ENCODE measurements around the gene SLC26A6.

The SLC26A6 gene, protein sequence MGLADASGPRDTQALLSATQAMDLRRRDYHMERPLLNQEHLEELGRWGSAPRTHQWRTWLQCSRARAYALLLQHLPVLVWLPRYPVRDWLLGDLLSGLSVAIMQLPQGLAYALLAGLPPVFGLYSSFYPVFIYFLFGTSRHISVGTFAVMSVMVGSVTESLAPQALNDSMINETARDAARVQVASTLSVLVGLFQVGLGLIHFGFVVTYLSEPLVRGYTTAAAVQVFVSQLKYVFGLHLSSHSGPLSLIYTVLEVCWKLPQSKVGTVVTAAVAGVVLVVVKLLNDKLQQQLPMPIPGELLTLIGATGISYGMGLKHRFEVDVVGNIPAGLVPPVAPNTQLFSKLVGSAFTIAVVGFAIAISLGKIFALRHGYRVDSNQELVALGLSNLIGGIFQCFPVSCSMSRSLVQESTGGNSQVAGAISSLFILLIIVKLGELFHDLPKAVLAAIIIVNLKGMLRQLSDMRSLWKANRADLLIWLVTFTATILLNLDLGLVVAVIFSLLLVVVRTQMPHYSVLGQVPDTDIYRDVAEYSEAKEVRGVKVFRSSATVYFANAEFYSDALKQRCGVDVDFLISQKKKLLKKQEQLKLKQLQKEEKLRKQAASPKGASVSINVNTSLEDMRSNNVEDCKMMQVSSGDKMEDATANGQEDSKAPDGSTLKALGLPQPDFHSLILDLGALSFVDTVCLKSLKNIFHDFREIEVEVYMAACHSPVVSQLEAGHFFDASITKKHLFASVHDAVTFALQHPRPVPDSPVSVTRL

DNA sequence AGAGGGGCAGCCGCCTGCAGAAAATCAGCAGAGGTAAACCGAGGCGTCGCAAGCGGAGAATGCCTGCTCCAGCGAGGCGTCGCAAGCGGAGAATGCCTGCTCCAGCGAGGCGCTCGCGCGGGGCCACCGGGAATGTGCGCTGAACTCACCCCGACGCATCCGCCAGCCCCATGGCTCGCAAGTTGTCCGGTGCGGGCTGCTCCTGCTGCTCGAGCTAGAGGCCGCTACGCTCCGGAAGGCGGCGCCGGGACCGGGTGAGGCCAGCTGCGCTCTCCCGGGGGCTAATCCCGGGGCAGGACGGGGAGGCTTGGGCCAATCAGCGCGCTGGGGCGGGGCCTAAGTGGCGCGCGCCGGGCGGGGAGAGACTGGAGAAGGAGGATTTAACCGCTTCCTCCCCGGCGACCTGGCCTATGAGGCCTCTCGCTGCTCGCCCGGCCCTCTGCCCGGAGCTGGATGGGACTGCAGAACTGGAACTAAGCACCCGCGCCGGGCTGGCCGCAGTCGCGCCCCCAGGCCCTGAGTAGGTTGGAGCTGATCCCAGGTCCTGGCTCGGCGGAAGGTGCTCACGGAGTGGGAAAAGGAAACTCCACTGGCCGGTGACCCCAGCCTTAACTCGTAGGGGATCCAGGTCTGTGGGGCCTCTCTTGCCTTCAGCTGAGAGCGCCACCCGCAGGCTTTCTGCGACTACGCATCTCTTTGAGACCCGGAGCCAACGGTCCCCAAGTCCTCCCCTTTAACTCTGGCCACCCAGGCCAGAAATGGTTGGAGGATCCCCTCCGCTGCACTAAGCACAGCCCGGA, at the start of gene SLC26A6:
TSS of gene SLC26A6 (minus strand) at position 240 of the 800 bp plus-strand sequence. CDS start at position 172, 68 bp downstream.
- peak; percentile 90 to 94 for DNase-seq

DNA sequence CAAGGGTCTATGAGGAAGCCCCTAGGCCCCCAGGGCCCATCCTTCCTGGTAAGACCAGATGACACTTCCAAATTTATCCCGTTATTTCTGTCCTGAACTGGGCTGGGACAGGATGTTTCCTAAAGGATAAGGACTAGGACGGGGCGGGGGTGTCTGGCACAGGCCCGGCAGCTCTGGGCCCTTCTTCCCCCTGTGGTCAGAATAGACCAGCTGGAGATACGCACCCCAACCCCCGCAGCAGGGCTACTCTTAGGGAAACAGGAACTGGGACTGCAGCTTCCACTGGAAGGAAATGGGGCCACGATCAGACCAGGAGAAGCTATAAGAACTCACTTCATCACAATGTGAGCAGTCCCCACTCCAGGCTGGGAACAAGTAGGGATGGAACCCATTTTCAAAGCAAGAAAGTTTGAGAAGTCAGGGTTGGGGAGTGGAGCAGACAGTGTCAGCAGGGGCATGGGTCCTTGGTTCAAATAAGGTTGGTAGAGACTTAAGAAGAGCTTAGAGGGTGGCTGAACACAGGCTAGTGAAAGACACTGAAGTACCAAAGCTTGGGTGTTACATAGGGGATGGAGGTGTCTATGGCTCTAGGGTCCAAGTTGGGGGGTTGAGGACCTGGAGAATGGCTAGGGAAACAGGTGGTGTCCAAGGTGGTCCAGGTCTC, 49.4 kb upstream of the SLC26A6 start:
- no peak for DNase-seq

DNA sequence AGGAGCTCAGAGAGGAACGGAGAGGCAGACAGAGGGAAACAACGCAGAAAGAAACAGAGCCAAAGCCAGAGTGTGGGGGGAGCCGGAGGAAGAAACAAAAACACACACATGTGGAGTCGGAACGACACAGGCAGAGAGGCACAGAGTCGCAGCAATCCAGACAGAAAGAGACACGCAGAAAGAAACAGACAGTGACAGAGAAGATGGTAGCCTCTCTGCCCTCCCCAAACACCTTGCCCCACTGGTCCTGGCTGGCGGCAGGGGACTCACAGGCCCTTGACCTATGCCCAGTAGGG, 48.7 kb upstream of the SLC26A6 start:
- no peak for DNase-seq

DNA sequence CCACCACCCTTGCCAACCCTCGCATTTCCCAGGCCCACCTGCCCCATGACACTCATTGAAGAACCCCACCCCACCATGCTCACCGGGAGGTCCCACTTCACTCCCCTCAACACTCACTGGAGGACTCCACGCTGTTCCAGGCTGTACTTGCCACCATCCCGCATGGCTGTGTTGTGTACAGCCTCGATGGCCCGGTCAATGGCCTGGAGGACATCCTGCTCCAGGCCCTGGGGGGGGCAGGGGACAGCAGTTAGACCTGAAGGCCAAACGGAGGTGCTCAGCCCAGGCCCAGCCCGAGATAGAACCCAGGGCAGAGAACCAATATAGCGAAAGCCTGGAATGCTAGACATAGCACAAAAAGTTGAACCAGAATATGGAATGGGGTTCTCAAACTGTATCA, 47.5 kb upstream of the SLC26A6 start:
- no peak for DNase-seq

DNA sequence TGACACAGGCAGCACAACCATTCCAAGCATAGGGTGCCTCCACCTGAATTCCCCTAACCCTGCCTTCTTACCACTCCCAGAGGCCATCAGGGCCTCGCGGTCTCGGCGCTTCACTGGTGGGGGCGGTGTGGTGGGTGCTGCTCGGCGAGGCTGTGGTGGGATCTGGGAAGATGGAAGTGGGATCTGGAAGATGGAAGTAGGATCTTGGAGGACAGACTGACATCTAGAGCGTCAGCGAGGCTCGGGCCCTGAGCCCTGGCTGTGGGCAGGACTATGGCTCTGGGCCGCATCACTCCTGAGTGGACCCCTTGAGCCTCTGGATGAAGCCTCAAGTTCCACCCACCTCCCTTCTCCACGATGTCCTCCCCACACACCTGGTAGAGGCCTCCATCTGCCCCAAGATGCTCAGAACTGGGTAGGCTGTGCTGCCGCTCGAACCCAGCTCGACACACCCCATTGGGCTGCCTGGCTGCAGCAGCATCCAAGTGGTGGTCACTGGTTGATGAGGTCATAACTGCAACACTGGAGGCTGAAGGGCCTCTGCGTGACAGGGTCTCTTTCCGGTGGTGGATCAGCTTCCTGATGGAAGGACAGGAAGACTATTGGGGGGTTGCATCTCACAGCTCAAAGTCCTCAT, 46.8 kb upstream of the SLC26A6 start:
- no peak for DNase-seq

DNA sequence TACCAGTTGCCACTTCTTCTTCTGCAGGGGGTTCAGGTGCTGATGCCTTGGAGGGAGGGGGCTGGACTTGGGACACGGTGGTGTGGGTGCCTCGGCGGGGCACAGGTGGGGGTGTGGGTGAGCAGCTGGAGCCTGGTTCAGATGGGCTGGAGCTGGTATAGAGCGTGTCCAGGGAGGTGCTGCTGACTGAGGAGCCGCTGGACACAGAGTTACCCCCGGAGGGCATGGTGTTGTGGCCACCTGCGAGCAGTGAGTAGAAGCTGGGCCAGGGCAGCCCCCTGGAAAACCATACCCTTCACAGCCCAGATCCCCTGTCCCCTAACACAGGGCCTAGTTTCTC, 46.2 kb upstream of the SLC26A6 start:
- DNase-seq, result no peak

DNA sequence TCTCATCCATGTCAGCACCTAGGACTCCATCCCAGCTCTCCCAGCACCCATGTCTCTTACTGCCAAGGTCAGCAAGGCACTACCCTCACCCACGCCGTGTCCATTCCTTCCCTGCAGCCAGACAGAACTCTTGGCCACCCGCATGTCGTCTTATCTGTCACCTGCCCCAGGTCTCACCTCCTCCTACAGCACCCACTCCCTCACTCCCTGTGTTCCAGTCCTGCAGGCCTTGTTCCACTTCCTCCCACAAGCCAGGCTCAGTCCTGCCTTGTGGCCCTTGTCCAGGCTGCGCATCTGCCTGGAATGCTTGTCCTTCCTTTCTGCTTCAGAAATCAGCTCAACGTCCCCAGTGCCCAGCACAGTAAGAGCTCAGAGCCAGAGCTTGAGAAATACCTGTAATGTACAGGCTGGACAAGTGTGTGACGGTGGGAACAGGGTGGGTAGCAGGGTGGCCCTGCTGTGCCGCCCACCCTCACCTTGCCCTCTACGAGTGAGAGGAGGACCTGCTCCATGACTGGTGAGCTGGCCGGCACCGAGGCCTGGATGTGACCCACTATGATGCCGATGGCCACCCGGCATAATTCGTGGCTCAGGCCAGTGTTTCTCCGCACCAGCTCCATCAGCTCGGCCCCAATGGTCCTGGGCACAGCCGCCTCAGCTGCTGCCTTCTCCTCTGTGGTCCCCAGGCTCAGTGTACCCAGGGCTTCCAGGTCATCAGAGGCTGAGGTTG, 45.7 kb upstream of the SLC26A6 start:
- no peak for DNase-seq

DNA sequence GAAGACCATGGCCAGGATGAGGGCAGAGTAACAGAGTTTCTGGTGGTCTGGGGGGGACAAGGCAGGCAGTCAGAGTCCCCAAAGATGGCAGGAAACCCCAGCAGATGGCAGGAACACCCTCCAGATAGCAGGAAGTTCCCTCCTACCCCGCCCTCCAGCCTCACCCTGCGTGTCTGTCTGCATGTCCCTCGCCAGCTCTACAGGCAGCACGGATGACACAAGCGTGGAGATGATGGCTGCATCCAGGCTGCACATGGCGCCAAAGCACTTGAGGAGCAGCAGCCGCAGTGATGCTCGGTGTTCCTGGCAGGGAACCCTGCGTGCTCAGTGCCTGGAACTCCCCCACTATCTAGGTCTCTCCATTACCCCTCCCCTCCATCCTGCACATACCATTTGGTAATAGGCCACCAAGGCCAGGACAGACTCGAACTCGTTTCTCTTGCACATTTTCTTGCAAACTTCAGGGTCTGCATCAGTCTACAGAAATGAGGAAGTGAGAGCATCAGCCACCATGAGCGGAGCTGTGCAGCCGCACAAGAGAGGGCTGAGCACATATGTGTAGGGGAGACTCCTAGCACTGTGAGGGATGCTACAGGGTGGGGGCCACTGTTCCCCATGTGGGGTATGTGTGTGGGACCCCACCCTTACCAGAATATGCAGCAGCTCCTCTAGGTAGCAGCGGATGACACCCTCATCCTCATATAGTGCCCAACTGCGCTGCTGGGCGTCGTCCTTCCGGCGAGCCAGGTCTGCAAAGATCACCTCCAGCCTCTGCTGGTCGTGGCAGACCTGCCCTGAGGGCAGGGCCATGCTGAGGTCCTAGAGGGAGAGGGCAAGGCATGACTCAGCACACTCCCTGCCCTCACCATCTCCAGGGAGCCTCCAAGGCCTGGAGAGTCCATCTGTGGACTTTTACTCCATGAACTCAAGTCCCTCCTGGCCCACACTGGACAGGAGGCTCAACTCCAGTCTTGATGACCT, 44.4 kb upstream of the SLC26A6 start:
- peak in 1 of 2 donors; percentile 14 for DNase-seq

DNA sequence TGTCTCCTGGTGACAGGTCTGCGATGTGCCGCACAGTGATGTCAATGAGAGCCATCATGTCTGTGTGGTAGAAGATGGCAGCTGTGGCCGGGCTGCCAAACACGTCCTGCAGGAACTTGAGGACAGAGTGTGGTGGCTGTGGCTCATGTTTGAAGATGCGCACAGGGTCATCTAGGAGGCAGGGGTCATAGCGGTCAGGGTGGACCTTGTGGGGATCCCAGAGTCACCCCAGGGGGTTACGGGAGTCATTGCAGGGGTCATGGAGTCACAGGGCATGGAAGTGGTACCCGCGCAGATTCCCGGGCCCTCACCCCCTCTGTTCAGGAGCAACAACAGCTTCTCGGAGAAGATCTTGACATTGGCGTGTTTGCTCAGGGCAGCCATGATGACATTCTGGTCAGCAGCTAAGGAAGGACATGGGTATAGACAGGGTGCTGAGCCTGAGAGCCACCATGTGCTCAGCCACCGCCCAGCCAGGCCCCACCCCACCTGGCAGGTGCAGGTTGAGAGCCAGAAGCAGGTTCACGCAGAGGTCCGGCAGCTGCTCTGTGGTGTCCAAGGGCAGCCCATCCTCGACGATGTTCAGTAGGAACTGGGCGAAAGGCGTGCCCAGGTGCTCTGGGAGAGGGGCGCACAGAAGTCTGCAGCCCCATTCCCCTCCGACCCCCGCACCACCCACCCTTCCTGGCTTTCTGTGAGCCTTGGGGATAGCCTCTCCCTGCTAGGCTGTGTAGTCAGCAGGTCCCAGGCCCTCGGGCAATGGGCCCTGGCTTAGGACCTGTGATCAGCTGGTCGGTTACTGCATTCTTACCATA, 43.5 kb upstream of the SLC26A6 start:
- no peak for DNase-seq

DNA sequence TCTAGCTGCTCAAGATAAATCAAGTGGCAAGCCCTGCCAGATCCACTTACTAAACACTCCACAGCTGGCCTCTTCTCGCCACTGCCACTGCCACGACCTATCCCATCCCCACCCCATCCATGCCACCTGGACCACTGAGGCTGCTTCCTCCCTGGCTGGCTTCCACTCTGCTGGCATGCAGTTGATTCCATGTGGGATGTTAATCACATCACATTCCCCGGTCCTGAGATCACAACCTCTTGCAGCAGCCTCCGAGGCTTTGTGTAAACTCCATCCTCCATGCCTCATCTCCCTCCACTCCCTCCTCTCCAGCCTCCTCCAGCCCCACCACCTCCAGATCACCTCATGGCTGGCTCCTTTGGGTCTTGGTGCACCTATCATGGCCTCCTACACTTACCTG, 42.8 kb upstream of the SLC26A6 start:
- DNase-seq, result no peak

DNA sequence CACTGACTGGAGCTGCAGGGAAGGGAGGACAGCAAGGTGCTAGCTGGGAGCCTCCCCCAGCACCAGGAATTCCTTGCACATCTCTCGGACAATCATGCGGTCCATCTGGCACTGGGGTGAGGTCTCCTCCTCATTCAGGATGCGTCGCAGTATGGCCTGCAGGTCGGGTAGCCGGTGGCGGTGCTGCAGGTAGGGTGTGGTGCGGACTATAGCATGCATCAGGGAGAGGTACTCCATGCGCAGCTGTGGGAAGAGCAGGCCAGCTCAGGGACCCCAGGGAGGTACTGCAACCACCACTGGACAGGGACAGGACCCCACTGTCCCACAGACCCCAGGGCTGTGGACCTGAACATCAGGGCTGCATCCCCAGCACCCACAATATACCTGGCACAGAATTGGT, 39.2 kb upstream of the SLC26A6 start:
- no peak for DNase-seq

DNA sequence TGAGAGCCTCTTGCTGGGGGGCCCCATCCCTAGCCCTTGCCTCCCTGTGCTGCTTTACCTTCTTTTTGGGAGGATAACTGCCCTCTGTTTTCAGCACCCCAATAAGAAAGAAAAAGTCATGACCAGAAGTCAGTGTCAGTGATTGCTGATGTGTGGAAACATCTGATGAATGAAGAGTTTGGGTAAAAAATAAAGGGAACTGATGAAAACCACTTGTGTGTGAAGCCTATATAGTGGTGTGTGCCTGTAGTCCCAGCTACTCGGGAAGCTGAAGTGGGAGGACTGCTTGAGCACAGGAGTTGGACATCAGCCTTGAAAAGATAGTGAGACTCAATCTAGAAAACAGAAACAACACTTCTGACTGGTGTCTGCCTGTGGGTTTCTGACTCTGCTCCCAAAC, 37.3 kb upstream of the SLC26A6 start:
- no peak for DNase-seq

DNA sequence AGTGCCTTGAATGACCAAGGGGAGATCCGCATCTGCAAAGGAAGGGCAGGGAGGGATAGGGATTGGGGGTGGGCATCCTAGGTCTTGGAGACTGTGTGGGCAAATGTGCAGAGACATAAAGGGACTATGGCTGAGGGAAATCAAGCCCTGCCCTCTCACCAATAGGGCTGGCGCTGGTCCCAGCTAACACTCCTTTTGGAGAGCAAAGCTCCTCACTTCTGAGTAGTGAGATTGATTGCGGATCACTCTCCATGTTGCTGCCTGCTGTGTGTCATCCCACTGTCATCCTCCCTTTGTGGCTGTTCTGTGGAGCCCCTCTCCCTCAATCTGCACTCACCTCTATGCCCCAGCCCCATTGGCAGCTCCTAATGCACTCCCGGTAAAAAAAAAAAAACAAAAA, 29.7 kb upstream of the SLC26A6 start:
- no peak for DNase-seq

DNA sequence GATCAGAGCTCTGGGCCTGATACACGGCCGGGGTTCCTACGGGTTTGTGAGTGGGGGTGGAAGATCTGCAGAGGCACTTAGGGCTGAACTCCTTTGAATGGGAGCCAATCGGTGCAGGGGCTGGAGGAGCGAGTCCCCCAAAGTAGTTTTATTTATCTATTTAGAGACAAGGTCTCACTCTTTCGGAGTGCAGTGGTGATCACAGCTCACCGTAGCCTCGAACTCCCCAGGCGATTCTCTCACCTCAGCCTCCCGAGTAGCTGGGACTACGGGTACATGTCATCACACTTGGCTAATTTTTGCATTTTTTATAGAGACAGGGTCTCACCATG, 29.0 kb upstream of the SLC26A6 start:
- no peak for DNase-seq

DNA sequence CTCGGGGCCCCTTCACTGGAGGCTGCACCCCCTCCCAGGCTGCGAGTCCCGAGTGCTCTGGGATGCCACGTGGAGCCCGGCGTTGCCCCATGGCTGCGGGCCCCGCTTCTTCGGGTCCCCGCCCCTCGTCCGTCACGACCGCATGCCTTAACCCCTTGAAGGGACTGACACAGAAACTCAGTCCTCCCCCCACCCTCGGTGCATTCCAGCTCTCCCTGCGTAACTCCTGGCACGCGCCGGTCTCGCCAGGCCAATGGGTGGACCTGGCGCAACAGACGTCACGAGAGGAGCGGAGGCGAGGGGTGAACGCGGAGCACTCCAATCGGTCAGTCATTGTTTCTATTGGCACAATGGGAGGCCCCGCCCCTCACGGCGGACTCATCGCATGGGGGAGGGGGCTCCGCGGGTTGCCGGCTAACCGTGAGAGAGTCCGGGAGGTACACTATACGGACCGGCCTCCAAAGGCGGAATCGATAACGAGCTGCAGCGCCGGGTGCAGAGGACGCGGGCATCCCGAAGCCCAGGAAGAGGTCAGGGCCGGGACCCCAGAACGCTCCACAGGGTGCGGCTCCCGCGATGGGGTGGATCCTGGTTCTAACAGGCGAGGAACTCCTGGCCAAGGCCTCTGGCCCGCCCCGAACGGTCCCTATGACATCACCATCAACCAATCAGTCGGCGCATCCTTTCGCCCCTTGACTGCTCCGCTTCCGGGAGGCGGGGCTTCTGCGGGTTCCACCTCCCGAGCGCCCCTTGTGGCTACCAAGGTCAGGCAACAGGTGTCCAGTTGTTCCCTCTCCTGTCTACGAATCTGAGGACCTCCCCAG, 28.4 kb upstream of the SLC26A6 start:
- DNase-seq, result peak; percentile 90 to 92

DNA sequence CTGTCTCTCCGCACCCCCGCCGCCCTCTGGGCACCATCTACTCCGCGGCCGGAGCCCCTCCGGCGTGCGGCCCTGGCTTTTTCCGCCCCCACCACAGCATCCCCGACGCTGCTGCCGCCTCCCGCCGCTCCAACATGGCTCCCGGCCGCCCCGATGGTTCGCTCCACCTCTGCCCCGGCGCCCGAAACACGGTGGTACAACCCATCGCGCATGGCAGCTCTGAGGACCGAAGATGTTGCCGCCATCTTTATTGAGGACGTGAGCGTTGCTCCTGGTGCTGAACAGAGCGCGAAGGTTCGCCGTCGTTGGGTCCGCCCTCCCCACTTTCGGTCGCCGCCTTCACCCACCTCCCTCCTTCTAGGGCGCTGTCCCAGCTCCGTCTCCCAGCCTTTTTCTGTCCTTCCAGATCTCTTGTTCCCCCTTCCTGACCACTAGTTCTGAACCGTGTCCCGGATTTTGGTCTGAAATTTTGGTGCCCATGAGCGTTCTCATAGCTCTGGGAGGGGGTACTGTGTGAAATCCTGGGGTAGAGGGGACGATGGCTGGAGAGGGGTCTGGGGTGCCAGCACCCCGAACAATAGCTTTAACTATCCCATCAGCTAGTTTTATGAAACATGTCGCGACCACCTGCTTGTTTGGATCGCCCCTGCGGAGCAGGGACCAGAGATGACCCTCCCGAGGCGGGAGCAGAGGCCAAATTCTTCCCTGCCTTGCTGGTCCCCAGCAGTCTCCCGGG, 27.7 kb upstream of the SLC26A6 start, which contains the start of gene CELSR3:
TSS of gene CELSR3 (minus strand) at position 134 of the 736 bp plus-strand sequence. CDS start 252 bp downstream, outside the sequence.
- peak; percentile 48 to 77 for DNase-seq

DNA sequence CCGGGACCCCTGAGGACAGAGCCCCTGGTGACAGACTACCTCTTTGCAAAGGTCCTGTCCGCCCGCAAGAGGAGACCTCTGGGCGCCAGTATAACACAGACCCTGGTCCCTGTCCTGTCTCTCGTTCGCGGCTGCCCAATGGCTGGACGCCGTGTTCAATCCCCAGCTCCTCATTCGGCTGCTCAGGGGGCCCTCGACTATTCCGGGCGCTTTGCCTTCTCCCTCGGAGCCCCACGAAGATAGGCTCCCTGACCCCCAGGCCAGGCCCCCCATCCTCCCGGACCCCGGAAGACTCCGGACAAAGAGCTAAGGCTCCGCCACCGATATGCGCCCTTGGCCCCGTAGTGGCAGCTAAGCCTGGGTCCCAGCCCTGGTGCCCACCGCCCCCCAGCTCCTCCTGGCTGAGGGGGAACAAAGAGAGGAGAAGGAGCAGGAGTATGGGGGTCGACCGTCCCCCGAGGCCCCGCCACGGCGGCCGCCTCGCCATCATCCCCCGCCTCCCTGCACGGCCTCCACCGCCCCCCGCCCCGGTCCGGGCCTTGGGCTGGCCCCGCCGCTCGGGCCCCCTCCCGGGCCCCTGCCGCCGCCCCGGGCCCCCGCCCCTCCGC, 27.0 kb upstream of the SLC26A6 start:
- DNase-seq, result no peak

Measured in CD4-positive, alpha-beta T cell treated with Interferon alpha-2 for 1 hour (primary cell).